Measurements from ENCODE around the gene STAMBP. TPM values are rescaled to one million over a fixed set of nuclear protein-coding genes. Genes with fewer than 3 reads are reported as not detected.
A peak's percentile ranks its signal among the peaks of the same experiment; 100 is the strongest.
"Not testable (repeated sequence)": the region's sequence is repeated elsewhere in the genome, so short reads cannot be mapped to it uniquely, and the experiment has no call there.

Gene STAMBP
- total RNA-seq, 1 donor from 2014 or later = 14.3 TPM

DNA sequence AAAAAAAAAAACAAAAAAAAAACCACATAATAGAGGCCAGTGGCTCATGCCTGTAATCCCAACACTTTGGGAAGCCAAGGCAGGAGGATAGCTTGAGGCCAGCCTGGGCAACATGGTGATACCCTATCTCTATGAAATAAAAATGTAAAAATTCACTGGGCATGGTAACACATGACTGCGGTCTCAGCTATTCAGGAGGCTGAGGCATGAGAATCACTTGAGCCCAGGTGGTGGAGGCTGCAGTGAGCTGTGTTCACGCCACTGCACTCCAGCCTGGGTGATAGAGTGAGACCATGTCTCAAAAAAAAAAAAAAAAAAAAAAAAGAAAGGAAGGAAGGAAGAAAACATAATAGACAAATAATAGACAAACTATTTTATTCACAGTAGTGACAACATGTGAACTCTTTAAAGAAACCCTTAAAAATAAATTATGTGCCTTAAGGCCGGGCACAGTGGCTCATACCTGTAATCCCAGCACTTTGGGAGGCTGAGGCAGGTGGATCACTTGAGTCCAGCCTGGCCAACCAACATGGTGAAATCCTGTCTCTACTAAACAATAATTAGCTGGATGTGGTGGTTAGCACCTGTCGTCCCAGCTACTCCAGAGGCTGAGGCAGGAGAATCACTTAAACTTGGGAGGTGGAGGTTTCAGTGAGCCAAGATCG lies 75.3 kb downstream of the STAMBP start:
- not testable (repeated sequence) for FAIRE-seq; DNase-seq (ENCODE audit: low spot score in 2 of 2)

- no peak for DNase-seq (ENCODE audit: low spot score in 2 of 2)
- no peak for FAIRE-seq
These were observed 76.2 kb downstream of the STAMBP start for GRCh38 chr2:73904952-73905351.

GRCh38 chr2:73906847-73907505 lies 78.2 kb downstream of the STAMBP start:
- no peak for FAIRE-seq
- no peak for DNase-seq (ENCODE audit: low spot score in 2 of 2)

- FAIRE-seq (no peak), DNase-seq (ENCODE audit: low spot score in 2 of 2) (peak in 1 of 2 donors; percentile 23)
These were observed 79.2 kb downstream of the STAMBP start for GRCh38 chr2:73907840-73908452.

- no peak for FAIRE-seq
- no peak for DNase-seq (ENCODE audit: low spot score in 2 of 2)
These were observed 80.2 kb downstream of the STAMBP start for GRCh38 chr2:73908689-73909652.

GRCh38 chr2:73910873-73911547 lies 82.2 kb downstream of the STAMBP start:
- DNase-seq (ENCODE audit: low spot score in 2 of 2) = no peak
- no peak for FAIRE-seq

GRCh38 chr2:73911548-73912208 lies 82.9 kb downstream of the STAMBP start:
- DNase-seq (ENCODE audit: low spot score in 2 of 2) (no peak), FAIRE-seq (no peak)

- DNase-seq (ENCODE audit: low spot score in 2 of 2) (no peak), FAIRE-seq (no peak)
These were observed 84.8 kb downstream of the STAMBP start for GRCh38 chr2:73913414-73914054.

DNA sequence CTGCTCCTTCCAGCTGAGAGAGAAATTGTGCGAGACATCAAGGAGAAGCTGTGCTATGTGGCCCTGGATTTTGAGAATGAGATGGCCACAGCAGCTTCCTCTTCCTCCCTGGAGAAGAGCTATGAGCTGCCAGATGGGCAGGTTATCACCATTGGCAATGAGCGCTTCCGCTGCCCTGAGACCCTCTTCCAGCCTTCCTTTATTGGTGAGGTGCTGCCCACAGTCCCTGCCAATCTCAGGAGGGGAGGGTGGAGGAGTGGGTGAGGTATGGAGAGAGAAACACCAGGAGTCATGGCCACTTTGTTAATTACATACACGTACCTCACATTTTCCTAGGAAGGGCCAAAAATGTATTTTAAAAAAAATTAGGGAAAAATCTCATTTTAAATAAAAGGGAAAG lies 85.9 kb downstream of the STAMBP start:
- FAIRE-seq = no peak
- no peak for DNase-seq (ENCODE audit: low spot score in 2 of 2)

- FAIRE-seq = no peak
These were observed 86.8 kb downstream of the STAMBP start for GRCh38 chr2:73915437-73915993.

DNA sequence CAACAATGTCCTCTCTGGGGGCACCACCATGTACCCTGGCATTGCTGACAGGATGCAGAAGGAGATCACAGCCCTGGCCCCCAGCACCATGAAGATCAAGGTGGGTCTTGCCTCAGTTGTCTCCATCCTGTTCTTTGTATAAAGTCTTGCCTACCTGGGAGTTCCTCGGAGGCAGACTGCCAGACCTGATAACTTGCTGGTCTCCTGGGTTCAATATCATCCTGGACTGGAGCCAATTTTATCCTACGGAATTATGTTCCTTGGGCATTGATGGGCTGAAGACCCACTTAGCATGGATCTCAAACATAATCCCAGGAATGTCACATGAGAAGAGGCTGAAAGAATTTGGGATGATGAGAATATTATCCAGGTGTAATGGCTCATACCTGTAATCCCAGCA lies 87.9 kb downstream of the STAMBP start:
- FAIRE-seq (no peak), DNase-seq (ENCODE audit: low spot score in 2 of 2) (no peak)

More at GRCh38 chr2:73915437-73915993, 86.8 kb downstream of the STAMBP start:
- DNase-seq (ENCODE audit: low spot score in 2 of 2) = no peak

DNA sequence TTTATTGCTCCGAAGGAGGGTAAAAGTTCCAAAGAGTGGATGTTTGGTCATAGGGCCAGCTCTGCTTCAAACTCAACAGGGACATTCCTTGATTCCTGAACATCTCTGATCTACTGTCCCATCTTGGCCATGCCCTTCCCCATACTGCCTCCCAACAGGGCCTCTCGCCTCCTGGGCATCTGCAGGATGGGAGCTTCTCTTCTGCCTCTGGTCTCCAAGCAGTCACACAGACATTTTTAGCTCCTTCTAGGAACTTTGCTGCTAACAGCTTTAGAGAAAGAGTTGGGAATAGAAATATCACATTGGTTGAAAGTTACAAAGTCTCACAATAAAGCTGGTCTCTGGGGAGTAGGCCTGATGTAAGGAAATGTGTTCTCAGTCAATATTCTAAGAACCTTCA lies 88.5 kb downstream of the STAMBP start:
- FAIRE-seq = no peak
- DNase-seq (ENCODE audit: low spot score in 2 of 2) = no peak

- DNase-seq (ENCODE audit: low spot score in 2 of 2) (no peak), FAIRE-seq (no peak)
These were observed 89.0 kb downstream of the STAMBP start for GRCh38 chr2:73917696-73918207.

- DNase-seq (ENCODE audit: low spot score in 2 of 2) = no peak
- no peak for FAIRE-seq
These were observed 90.1 kb downstream of the STAMBP start for GRCh38 chr2:73918856-73919255.

- FAIRE-seq (no peak), DNase-seq (ENCODE audit: low spot score in 2 of 2) (no peak)
These were observed 91.0 kb downstream of the STAMBP start for GRCh38 chr2:73919596-73920228.

- FAIRE-seq (no peak), DNase-seq (ENCODE audit: low spot score in 2 of 2) (no peak)
These were observed 92.1 kb downstream of the STAMBP start for GRCh38 chr2:73920577-73921545.

DNA sequence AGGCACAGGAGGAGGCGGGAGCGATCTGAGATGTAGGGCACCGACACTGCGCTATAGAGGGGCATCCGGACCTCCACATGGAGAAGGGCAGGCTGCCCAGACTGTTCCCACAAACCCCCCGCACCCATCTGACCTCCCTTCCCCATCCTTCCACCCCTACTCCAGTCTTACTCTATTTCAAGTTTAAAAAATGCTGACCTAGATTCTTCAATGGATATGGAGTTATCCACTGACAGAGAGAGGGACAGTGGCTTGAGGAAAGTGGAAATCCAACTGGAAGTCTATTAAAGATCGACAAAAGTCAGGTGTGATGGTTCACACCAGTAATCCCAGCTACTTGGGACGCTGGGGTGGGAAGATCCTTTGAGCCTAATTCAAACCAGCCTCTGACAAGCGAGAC lies 92.8 kb downstream of the STAMBP start:
- DNase-seq (ENCODE audit: low spot score in 2 of 2) (no peak), FAIRE-seq (no peak)
